ENCODE measurements around the gene PLEKHG4B.
"Not testable (repeated sequence)": the region's sequence is repeated elsewhere in the genome, so short reads cannot be mapped to it uniquely, and the experiment has no call there.

The PLEKHG4B gene

DNA sequence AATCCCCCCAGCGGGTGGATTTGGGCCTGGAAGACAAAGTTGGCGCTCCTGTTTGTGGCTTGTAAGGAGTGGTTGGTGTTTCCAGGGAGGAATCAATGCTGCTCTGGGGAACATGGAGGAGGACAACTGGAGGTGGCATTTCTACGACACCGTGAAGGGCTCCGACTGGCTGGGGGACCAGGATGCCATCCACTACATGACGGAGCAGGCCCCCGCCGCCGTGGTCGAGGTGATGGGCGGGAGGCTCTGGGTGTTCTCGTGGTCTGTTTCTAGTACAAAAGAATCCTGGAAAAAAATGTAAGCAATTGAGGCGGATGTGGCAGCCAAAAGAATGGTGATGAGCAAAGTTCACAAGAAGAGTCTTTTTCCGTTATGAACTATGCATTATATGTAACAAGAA is 133.4 kb downstream of the PLEKHG4B start:
- Histone ChIP-seq H3K36me3 (ENCODE audit: control insufficient read depth, insufficient read depth, low read length) (peaks cover 66% of the 10 kb centered on the region), H3K9me3 (ENCODE audit: control insufficient read depth, insufficient read depth, low read length) (no peaks in the 10 kb centered on the region), H3K4me1 (ENCODE audit: control insufficient read depth, insufficient read depth, low read length) (peaks cover 11% of the 10 kb centered on the region; the same call in 1 of the 2 replicates), H3K27me3 (ENCODE audit: control insufficient read depth, insufficient read depth, low read length) (no peaks in the 10 kb centered on the region), H3K4me3 (ENCODE audit: low read depth, low read length) (no peak overlapping the region), H3K27ac (ENCODE audit: low read depth, low read length) (no peak overlapping the region), H3K9ac (ENCODE audit: low read depth, low read length) (no peak overlapping the region)

DNA sequence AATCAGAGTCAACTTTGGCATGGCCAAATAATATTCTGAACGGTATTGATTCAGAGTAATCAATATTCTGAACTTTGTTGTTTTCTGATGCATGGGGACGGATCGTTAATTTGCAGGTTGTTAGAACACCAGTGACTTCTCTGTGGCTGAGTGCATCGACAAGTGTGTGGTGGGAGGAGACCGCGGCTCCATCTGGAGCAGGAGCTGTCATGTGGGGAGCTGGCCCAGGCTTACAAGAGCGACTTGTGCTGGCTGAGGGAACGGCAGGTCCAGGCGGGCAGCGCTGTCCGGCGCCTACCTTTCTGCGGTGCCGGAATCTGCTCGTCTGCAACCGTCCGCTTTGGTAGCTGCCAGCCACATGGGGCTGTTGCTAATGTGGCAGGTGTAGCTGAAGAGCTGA is 135.4 kb downstream of the PLEKHG4B start:
- H3K27me3 ChIP-seq (ENCODE audit: control insufficient read depth, insufficient read depth, low read length); H3K9me3 ChIP-seq (ENCODE audit: control insufficient read depth, insufficient read depth, low read length); H3K4me1 ChIP-seq (ENCODE audit: control insufficient read depth, insufficient read depth, low read length); H3K27ac ChIP-seq (ENCODE audit: low read depth, low read length); H3K4me3 ChIP-seq (ENCODE audit: low read depth, low read length); H3K9ac ChIP-seq (ENCODE audit: low read depth, low read length): not testable (repeated sequence)
- peaks cover 85% of the 10 kb centered on the region for H3K36me3 ChIP-seq (ENCODE audit: control insufficient read depth, insufficient read depth, low read length)

DNA sequence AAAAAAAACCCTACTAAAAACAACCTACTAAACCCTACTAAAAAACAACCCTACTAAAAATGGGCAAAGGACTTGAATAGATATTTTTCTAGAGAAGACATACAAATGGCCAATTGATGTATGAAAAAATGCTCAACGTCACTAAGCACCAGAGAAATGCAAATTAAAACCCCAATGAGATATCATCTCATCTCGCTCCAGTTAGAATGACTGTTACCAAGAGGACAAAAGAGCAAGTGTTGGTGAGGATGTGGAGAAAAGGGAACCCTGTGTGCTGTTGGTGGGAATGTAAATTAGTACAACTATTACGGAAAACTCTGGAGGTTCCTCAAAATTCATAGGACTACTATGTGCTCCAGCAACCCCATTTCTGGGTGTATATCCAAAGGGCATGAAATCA is 136.9 kb downstream of the PLEKHG4B start:
- peaks cover 95% of the 10 kb centered on the region for H3K36me3 ChIP-seq (ENCODE audit: control insufficient read depth, insufficient read depth, low read length)
- no peaks in the 10 kb centered on the region for H3K27me3 ChIP-seq (ENCODE audit: control insufficient read depth, insufficient read depth, low read length)
- H3K27ac ChIP-seq (ENCODE audit: low read depth, low read length): no peak overlapping the region
- H3K9me3 ChIP-seq (ENCODE audit: control insufficient read depth, insufficient read depth, low read length): no peaks in the 10 kb centered on the region
- no peak overlapping the region for H3K9ac ChIP-seq (ENCODE audit: low read depth, low read length)
- H3K4me1 ChIP-seq (ENCODE audit: control insufficient read depth, insufficient read depth, low read length): no peaks in the 10 kb centered on the region
- H3K4me3 ChIP-seq (ENCODE audit: low read depth, low read length): no peak overlapping the region

DNA sequence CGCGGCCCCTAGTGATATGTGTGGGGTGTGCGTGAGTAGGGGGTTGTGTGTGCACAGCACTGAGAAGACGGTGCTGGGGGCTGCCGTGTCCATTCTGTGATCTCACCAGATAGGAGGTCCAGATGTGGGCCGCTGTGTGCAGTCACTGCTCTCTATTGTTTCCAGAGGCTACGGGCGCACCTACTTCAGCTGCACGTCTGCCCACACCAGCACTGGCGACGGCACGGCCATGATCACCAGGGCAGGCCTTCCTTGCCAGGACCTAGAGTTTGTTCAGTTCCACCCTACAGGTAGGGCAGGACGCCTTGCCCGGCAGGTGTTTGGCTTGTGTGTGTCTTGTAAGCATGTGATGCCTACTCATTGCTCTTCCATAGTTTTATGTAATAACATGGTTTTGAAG is 138.7 kb downstream of the PLEKHG4B start:
- Histone ChIP-seq H3K27me3 (ENCODE audit: control insufficient read depth, insufficient read depth, low read length) (no peaks in the 10 kb centered on the region), H3K4me3 (ENCODE audit: low read depth, low read length) (no peak overlapping the region)

DNA sequence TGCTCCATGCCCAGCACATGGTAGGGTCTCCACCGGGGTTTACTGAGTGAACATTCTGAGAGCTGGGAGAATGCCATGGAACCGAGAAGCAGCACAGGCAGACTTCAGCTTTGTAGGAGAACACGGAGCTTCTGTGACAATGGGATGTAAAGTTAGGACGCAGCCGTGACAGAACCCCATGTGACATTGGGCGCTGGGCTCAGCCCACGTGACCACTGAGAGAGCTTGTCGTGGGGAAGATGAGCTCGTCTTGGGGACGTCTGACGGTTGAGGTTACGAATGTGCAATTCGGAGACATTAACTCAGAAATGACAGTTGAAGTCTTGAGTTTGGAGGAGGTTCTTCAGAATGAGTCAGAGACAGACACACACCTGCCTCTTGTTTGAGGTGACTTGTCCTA is 139.7 kb downstream of the PLEKHG4B start:
- H3K36me3 ChIP-seq (ENCODE audit: control insufficient read depth, insufficient read depth, low read length): peaks cover 86% of the 10 kb centered on the region
- H3K27me3 ChIP-seq (ENCODE audit: control insufficient read depth, insufficient read depth, low read length): no peaks in the 10 kb centered on the region
- no peak overlapping the region for H3K4me3 ChIP-seq (ENCODE audit: low read depth, low read length)
- H3K9ac ChIP-seq (ENCODE audit: low read depth, low read length): no peak overlapping the region
- no peak overlapping the region for H3K27ac ChIP-seq (ENCODE audit: low read depth, low read length)
- no peaks in the 10 kb centered on the region; the same call in 1 of the 2 replicates for H3K4me1 ChIP-seq (ENCODE audit: control insufficient read depth, insufficient read depth, low read length)
- H3K9me3 ChIP-seq (ENCODE audit: control insufficient read depth, insufficient read depth, low read length): no peaks in the 10 kb centered on the region

More for the DNA sequence above, 138.7 kb downstream of the PLEKHG4B start:
- Histone ChIP-seq H3K9me3 (ENCODE audit: control insufficient read depth, insufficient read depth, low read length) (no peaks in the 10 kb centered on the region), H3K9ac (ENCODE audit: low read depth, low read length) (no peak overlapping the region), H3K27ac (ENCODE audit: low read depth, low read length) (no peak overlapping the region), H3K36me3 (ENCODE audit: control insufficient read depth, insufficient read depth, low read length) (peaks cover 91% of the 10 kb centered on the region), H3K4me1 (ENCODE audit: control insufficient read depth, insufficient read depth, low read length) (no peaks in the 10 kb centered on the region; the same call in 1 of the 2 replicates)

DNA sequence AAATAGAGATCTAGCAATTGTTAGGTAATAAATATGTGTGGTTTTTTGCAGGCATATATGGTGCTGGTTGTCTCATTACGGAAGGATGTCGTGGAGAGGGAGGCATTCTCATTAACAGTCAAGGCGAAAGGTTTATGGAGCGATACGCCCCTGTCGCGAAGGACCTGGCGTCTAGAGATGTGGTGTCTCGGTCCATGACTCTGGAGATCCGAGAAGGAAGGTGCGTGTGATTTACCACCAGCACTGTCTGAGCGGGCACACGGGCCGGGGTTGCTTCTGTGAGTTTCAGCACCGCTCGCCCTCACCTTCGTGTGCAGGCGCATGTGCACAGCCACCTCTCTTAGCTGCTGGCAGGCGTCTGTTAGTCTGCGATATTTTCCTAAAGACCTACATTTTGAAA is 141.5 kb downstream of the PLEKHG4B start:
- H3K9ac ChIP-seq (ENCODE audit: low read depth, low read length); H3K27ac ChIP-seq (ENCODE audit: low read depth, low read length); H3K4me1 ChIP-seq (ENCODE audit: control insufficient read depth, insufficient read depth, low read length); H3K27me3 ChIP-seq (ENCODE audit: control insufficient read depth, insufficient read depth, low read length); H3K9me3 ChIP-seq (ENCODE audit: control insufficient read depth, insufficient read depth, low read length); H3K4me3 ChIP-seq (ENCODE audit: low read depth, low read length): not testable (repeated sequence)
- peaks cover 84% of the 10 kb centered on the region for H3K36me3 ChIP-seq (ENCODE audit: control insufficient read depth, insufficient read depth, low read length)

DNA sequence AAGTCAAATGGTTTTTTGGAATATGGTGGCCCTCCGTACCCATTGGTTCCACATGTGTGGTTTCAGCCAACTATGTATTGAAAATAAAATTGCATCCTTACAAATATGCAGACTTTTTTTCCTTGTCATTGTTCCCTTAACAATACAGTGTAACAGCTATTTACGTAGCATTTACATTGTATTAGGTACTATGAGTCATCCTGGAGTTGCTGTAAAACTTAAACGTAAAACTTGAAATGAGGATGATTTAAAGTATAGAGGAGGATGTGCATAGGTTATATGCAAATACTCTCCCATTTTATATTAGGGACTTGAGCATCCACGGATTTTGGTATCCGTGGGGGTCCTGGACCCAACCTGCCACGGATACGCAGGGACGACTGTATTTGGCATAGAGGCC is 142.5 kb downstream of the PLEKHG4B start:
- Histone ChIP-seq H3K9me3 (ENCODE audit: control insufficient read depth, insufficient read depth, low read length) (no peaks in the 10 kb centered on the region), H3K27ac (ENCODE audit: low read depth, low read length) (no peak overlapping the region), H3K27me3 (ENCODE audit: control insufficient read depth, insufficient read depth, low read length) (no peaks in the 10 kb centered on the region), H3K9ac (ENCODE audit: low read depth, low read length) (no peak overlapping the region), H3K36me3 (ENCODE audit: control insufficient read depth, insufficient read depth, low read length) (peaks cover 82% of the 10 kb centered on the region), H3K4me3 (ENCODE audit: low read depth, low read length) (no peak overlapping the region), H3K4me1 (ENCODE audit: control insufficient read depth, insufficient read depth, low read length) (no peaks in the 10 kb centered on the region; the same call in 1 of the 2 replicates)

DNA sequence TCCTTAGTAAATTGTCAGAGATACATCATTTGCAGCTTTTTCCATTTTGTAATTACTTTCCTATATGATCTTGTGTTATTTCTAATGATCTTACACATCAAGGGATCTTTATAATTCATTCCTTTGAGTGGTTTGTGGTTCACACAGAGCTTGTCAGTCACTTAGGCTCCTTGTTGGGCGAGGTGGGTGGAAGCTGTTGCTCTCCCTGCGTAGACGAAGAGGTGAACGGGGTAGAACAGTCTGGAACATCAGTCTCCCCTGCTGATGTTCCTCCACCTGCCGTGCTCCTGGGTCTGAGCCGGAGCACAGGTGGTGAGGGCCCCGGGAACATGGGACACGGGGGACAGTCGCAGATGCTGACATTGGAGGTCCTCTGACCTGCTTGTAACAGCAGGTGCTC is 143.6 kb downstream of the PLEKHG4B start:
- H3K9ac ChIP-seq (ENCODE audit: low read depth, low read length); H3K27me3 ChIP-seq (ENCODE audit: control insufficient read depth, insufficient read depth, low read length); H3K4me3 ChIP-seq (ENCODE audit: low read depth, low read length); H3K4me1 ChIP-seq (ENCODE audit: control insufficient read depth, insufficient read depth, low read length); H3K9me3 ChIP-seq (ENCODE audit: control insufficient read depth, insufficient read depth, low read length); H3K27ac ChIP-seq (ENCODE audit: low read depth, low read length): not testable (repeated sequence)
- H3K36me3 ChIP-seq (ENCODE audit: control insufficient read depth, insufficient read depth, low read length): peaks cover 81% of the 10 kb centered on the region

DNA sequence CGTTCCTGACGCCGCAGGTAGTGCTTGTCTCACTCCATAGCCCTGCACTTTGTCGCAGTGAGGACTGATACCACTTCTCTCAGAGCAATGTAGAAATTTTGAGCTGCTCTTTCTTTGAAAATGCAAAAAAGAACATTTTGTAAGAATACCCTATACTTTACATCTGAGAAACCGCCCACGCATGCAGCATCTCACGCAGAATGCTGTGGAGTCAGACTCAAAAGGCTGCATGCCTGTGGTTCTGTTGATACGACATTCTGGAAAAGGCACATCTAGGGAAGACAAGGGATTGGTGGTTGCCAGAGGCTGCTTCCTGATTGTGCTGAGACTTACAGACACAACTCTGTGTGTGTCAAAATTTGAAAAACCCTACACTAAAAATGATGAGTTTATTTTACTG is 146.0 kb downstream of the PLEKHG4B start:
- not testable (repeated sequence) for H3K9ac ChIP-seq (ENCODE audit: low read depth, low read length); H3K27me3 ChIP-seq (ENCODE audit: control insufficient read depth, insufficient read depth, low read length); H3K4me1 ChIP-seq (ENCODE audit: control insufficient read depth, insufficient read depth, low read length); H3K4me3 ChIP-seq (ENCODE audit: low read depth, low read length); H3K9me3 ChIP-seq (ENCODE audit: control insufficient read depth, insufficient read depth, low read length); H3K27ac ChIP-seq (ENCODE audit: low read depth, low read length)
- peaks cover 83% of the 10 kb centered on the region for H3K36me3 ChIP-seq (ENCODE audit: control insufficient read depth, insufficient read depth, low read length)
